ENCODE data around the gene ADAMTS19.

Gene ADAMTS19

GRCh38 chr5:129760636-129761325 lies 300.7 kb downstream of the ADAMTS19 start:
- Histone ChIP-seq H3K27me3 (replicated peaks) (no peaks in the 10 kb centered on the region), H3K36me3 (replicated peaks) (no peaks in the 10 kb centered on the region), H3K4me3 (ENCODE audit: low read depth, low read length) (no peak overlapping the region), H3K27ac (no peak overlapping the region)
- DNase-seq: no peak
- TF ChIP-seq, protein P1, sequence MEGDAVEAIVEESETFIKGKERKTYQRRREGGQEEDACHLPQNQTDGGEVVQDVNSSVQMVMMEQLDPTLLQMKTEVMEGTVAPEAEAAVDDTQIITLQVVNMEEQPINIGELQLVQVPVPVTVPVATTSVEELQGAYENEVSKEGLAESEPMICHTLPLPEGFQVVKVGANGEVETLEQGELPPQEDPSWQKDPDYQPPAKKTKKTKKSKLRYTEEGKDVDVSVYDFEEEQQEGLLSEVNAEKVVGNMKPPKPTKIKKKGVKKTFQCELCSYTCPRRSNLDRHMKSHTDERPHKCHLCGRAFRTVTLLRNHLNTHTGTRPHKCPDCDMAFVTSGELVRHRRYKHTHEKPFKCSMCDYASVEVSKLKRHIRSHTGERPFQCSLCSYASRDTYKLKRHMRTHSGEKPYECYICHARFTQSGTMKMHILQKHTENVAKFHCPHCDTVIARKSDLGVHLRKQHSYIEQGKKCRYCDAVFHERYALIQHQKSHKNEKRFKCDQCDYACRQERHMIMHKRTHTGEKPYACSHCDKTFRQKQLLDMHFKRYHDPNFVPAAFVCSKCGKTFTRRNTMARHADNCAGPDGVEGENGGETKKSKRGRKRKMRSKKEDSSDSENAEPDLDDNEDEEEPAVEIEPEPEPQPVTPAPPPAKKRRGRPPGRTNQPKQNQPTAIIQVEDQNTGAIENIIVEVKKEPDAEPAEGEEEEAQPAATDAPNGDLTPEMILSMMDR (IDR thresholded peaks at IDR 0.05; ENCODE audit: low read depth, low read length, missing control alignments): no peak
- in situ Hi-C loops (cut with HindIII; ENCODE audit: low pct_ligation_motif_present, low sequenced_read_pairs): no loop called here

- no peak overlapping the region for H3K4me3 ChIP-seq (ENCODE audit: low read depth, low read length)
- H3K27ac ChIP-seq: no peak overlapping the region
- H3K27me3 ChIP-seq (replicated peaks): no peaks in the 10 kb centered on the region
- TF ChIP-seq, protein P1 (IDR thresholded peaks at IDR 0.05; ENCODE audit: low read depth, low read length, missing control alignments): no peak
- in situ Hi-C loops (cut with HindIII; ENCODE audit: low pct_ligation_motif_present, low sequenced_read_pairs): no loop called here
- no peaks in the 10 kb centered on the region for H3K36me3 ChIP-seq (replicated peaks)
- no peak for DNase-seq
Observed at GRCh38 chr5:129763651-129764050, 303.6 kb downstream of the ADAMTS19 start.

DNA sequence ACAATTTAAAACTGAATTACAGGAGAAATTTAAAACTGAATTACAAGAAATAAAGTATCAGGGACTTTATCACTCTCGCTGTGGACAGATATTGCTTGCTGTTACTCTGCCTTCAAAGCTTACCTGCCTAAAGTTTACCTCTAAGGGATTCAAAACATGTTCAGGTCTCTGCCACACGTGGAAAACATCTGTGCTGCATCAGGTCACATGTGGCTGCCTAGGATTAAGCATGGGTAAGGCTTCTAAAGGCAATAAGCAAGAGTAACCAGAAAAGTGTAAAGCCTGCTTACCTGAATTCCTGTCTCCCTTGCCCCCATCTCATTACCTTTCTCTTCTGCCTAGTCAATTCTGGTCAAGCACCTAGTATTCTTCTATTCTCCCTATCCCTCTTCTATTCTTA lies 306.7 kb downstream of the ADAMTS19 start:
- TF ChIP-seq, protein P1 (IDR thresholded peaks at IDR 0.05; ENCODE audit: low read depth, low read length, missing control alignments): no peak
- H3K36me3 ChIP-seq (replicated peaks): no peaks in the 10 kb centered on the region
- no peak overlapping the region for H3K4me3 ChIP-seq (ENCODE audit: low read depth, low read length)
- no peak overlapping the region for H3K27ac ChIP-seq
- in situ Hi-C loops (cut with HindIII; ENCODE audit: low pct_ligation_motif_present, low sequenced_read_pairs): no loop called here
- no peak for DNase-seq
- no peaks in the 10 kb centered on the region for H3K27me3 ChIP-seq (replicated peaks)

- TF ChIP-seq, protein P1 (IDR thresholded peaks at IDR 0.05; ENCODE audit: low read depth, low read length, missing control alignments): peak; percentile 98
- Histone ChIP-seq H3K4me3 (ENCODE audit: low read depth, low read length) (no peak overlapping the region), H3K36me3 (replicated peaks) (no peaks in the 10 kb centered on the region), H3K27me3 (replicated peaks) (no peaks in the 10 kb centered on the region), H3K27ac (no peak overlapping the region)
- in situ Hi-C loops (cut with HindIII; ENCODE audit: low pct_ligation_motif_present, low sequenced_read_pairs): no loop called here
- DNase-seq: peak; percentile 90
Observed at GRCh38 chr5:129767927-129768380, 307.9 kb downstream of the ADAMTS19 start.

GRCh38 chr5:129768735-129769134 lies 308.6 kb downstream of the ADAMTS19 start:
- no peaks in the 10 kb centered on the region for H3K36me3 ChIP-seq (replicated peaks)
- DNase-seq: no peak
- TF ChIP-seq, protein P1 (IDR thresholded peaks at IDR 0.05; ENCODE audit: low read depth, low read length, missing control alignments): no peak
- in situ Hi-C loops (cut with HindIII; ENCODE audit: low pct_ligation_motif_present, low sequenced_read_pairs): no loop called here
- no peaks in the 10 kb centered on the region for H3K27me3 ChIP-seq (replicated peaks)
- no peak overlapping the region for H3K4me3 ChIP-seq (ENCODE audit: low read depth, low read length)
- no peak overlapping the region for H3K27ac ChIP-seq
